GM12873 (cell line): ENCODE data around the gene RILP.

Experiments
- TF ChIP-seq, protein P1 (sequence below): IDR thresholded peaks from 2 replicates; pipeline ENCODE4 v1.5.1; 2012; ENCODE audit warnings: low read depth, mild to moderate bottlenecking, moderate library complexity, low read length, control low read depth; ENCODE audit not compliant: insufficient read depth; ENCODE audit errors: missing control alignments

RILP gene

GRCh38 chr17:1639549-1640180 is 10.0 kb downstream of the RILP start:
- TF ChIP-seq, protein P1, sequence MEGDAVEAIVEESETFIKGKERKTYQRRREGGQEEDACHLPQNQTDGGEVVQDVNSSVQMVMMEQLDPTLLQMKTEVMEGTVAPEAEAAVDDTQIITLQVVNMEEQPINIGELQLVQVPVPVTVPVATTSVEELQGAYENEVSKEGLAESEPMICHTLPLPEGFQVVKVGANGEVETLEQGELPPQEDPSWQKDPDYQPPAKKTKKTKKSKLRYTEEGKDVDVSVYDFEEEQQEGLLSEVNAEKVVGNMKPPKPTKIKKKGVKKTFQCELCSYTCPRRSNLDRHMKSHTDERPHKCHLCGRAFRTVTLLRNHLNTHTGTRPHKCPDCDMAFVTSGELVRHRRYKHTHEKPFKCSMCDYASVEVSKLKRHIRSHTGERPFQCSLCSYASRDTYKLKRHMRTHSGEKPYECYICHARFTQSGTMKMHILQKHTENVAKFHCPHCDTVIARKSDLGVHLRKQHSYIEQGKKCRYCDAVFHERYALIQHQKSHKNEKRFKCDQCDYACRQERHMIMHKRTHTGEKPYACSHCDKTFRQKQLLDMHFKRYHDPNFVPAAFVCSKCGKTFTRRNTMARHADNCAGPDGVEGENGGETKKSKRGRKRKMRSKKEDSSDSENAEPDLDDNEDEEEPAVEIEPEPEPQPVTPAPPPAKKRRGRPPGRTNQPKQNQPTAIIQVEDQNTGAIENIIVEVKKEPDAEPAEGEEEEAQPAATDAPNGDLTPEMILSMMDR, result no peak

DNA sequence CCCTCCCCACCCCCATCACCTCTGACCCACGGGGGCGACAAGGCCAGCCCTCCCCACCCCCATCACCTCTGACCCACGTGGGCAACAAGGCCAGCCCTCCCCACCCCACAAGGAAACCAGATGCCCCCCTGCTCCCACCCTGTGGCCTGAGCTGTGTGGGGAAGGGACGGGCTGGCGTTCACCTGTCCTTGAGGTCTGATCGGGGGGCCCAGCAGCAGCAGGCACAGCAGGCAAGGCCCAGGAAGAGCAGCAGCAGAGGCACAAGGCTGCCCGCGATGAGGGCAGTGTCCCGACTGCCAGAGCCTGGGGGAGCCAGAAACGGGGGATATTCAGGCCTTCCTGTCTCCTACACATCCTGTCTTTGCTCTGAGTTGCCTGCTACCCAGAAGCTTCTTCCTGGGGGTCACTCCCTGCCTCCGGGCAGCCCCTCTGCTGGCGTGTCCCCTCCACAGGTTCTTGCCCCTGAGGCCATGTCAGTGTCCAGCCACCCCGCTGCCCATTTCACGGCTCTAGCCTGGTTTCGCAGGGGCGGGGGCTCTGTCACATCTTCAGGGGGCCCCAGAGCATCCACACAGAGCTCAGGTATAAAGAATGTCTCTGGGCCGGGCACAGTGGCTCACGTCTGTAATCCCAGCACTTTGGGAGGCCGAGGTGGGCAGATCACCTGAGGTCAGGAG is 10.9 kb downstream of the RILP start:
- TF ChIP-seq, protein P1, result no peak

DNA sequence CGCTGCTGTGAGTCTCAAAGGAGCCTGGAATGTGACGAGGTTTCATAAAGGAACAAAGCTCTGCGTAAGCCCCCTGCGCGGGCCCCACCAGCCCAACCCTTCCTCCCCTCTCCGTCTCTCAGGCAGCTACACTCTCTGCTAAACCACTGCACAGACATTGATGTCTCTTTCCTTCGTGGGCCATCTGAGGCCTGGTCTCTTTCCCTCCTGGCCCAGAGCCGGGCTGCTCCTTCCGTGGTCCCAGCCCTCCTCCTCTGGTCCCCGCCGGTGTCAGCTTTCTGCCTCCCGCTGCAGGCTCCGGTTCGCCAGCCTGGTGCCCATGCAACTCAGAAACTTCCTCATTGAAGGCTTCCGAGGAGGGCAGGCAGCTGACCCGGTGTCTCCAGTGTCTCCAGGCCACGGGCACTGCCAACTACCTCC is 11.5 kb downstream of the RILP start:
- TF ChIP-seq, protein P1, result no peak

DNA sequence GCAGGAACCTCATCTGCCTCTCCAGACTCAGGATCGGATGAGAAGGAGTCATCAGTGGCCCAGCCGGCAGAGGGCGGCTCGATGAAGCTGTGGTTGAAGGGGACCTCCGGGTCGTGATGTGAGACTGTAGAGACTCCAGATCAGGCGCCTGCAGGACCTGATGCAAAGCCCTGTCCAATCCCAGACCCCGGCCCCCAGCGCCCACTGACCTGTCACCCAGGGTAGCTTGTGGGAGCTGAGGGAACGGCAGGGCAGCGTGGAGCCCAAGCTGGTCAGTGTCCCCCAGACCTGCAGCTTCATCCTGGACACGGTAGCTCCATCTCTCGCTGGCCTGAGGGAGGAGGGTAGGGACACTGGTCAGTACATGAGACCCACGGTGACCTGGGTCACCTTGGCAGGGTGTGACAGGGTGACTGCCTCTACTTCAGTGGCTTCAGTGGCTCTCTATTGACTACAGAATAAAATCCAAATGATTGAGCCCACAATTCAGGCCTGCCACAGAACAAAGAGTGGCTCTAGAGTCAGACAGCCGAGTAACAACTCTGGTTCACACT is 12.9 kb downstream of the RILP start:
- TF ChIP-seq, protein P1, result no peak

- TF ChIP-seq, protein P1, result no peak
Measured at GRCh38 chr17:1635675-1636465, 13.8 kb downstream of the RILP start.

DNA sequence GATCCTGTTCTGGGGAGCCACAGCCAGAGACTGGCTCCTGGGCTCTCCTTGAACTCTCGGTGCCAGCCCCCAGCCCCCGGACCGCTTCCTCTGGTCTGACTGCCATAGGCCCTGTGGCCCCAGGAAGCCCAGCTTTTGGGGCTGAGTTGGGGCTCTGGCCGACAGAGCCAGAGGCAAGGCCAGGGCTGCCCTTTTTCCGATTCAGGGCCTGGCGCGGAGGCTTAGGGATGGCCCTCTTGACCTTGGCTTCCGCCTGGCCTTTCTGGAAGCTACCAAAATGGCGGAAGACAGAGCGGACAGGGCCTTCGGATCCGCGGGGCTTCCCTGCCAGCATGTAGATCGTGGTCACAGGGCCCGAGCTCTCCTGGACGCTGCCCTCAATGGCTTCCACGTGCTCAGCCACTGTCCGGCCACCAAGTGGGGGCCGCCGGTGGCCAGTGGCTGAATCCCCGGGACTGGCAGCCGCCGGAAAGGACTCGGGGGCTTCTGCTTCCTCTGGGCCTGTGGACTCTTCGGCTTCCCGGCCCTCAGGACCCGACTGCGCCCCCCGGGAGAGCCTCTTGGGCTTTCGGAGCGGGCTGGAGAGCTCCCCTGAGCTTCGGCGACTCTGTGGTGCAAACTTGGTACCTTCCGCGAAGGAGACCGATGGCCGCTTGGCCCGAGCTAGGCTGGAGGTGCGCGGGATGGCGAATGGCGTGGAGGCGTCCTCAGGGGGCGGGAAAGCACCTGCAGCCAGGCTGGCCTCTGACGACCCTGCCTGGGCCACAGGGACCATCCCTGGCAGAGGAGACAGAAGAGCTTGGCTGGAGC is 14.6 kb downstream of the RILP start:
- TF ChIP-seq, protein P1, result no peak
